ENCODE results near the gene PDE4B. TPM values are rescaled to one million over a fixed set of nuclear protein-coding genes. Genes with fewer than 3 reads are reported as not detected.

Gene PDE4B
- total RNA-seq, 1 donor = 26.9 TPM

DNA sequence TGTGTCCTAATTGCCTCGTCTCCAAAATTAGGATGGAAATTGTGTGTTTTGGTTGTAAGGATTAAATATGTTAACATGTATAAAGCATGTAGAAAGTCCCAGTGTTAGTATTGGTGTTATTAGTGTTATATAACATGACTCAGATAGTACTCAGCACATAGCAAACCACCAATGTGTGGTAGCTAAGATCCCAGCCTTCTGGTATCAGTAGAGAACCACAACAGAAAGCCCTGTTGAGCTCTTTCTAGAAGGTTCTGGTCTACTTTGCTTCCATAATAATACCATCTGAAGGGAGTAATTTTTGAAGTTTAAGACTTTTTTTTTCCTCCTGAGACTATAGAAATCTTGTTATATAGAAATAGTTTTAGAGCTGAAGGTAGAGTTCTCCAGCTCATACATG is 481.9 kb downstream of the PDE4B start:
- DNase-seq (ENCODE audit: low read depth in 2 of 3, low spot score in 2 of 3) = no peak

DNA sequence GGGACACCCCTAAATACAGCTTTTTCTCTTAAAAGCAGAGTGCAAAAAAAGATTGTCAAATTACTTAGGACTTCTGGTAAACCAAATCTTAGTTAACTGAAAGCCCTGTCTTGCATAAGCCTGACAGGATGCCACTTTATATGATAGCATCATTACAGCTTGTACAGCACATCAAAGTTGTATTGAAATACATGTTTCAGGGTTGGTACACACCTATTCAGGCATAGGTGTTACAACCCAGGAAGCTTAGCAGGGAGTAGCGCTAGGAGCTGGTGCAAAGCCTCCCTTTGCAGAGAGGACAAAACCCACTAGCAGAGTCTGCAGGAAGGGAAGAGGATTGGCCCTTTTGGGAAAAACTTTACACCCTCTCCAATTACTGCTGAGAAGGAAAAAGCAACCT is 482.4 kb downstream of the PDE4B start:
- DNase-seq (ENCODE audit: low read depth in 2 of 3, low spot score in 2 of 3) = no peak

- DNase-seq (ENCODE audit: low read depth in 2 of 3, low spot score in 2 of 3) = no peak
Observed at GRCh38 chr1:66275601-66276023, 482.9 kb downstream of the PDE4B start.

DNA sequence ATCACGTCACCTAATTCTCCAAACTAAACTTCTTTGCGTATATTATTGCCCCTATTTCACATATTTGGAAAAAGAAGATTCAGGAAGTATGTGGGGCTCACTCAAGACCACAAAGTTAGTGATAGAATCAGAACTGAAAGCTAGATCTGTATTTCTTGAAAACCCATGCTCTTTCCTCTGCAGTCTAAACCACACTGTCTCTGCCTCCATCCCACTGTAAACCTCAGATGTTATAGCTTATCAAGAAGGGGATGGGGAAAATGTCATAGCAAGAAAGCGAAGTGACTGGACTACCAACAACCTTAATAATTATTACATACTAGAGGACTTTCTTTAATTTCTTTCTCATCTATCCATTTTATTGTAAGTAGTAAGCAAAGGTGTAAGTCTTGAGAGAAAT is 483.5 kb downstream of the PDE4B start:
- peak in 1 of 3 donors; percentile 51 for DNase-seq (ENCODE audit: low read depth in 2 of 3, low spot score in 2 of 3)

DNA sequence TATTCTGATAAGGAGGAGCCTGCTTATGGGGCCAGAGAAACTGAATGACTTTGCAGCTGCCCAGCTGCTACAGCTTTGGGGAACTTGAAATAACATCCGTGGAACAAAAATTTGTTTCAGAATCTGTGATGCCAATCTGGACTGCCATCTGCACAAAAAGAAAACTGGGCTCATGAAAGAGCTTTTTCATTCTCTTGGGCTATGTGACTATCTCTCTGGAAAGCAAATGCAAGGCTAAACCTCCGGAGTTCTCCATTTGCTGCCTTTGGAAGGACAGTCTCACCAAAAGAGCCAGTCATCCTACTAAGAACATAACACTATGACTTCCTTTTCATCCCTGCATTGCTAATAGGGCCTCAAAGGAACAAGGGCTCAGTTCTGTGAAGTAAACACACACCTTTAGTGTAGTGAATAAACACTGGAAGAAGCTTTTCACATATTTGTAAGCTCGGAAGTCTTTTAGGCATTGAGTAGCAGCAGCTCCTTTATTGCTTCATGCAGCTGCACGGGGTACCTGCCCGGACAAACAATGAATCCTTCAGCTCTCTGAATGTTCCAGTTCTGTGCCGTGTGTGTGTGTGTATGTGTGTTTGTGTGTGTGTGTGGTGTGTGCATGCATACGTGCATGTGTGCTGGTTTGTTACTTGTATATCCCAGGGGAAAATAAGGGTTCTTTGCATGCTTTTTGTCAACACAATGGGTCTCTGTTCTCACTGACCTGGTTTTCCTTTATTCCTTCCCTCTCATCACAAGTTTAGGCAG is 485.7 kb downstream of the PDE4B start:
- peak in 2 of 3 donors; percentile 27 to 85 for DNase-seq (ENCODE audit: low read depth in 2 of 3, low spot score in 2 of 3)

DNA sequence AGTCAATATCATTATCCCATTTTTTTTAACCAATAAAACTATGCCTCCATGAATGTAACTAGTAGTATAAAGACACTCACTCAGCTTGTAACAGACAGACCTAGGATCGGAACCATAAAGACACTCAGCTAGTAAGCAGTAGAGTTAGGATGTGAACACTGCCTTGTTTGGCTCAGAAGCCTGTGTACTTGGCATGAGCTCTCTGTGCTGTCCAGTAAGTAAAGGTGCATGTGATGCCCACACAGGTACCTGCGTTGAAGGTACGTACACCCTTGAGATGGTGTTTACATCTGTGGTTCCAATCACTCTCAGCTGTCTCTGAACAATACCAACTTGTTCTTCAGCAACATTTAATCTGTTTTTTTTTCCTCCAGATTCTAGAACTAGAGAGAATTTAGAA is 489.1 kb downstream of the PDE4B start:
- no peak for DNase-seq (ENCODE audit: low read depth in 2 of 3, low spot score in 2 of 3)

GRCh38 chr1:66282343-66282852 is 489.7 kb downstream of the PDE4B start:
- DNase-seq (ENCODE audit: low read depth in 2 of 3, low spot score in 2 of 3) = peak; percentile 47 to 65 (median 60)

GRCh38 chr1:66282891-66283621 is 490.4 kb downstream of the PDE4B start:
- no peak for DNase-seq (ENCODE audit: low read depth in 2 of 3, low spot score in 2 of 3)

DNA sequence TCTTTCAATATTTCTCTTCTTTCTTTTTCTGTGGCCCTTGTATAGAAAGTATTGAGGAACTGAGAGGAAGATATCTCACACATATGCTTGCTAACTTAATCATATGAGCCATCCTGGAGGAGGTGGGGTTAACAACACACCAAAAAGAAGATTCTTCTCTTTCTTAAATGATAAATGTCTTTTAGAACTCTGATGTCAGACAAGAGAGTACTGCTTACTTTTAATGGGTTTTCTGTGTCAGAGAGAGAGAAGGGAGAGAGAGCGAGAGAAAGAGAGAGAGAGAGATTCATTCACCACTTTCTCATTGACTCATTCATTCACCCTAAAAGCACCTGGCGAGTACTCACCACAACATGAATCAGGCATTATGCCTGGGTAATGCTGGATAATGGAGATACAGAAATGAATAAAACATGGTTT is 490.9 kb downstream of the PDE4B start:
- no peak for DNase-seq (ENCODE audit: low read depth in 2 of 3, low spot score in 2 of 3)

GRCh38 chr1:66284746-66285145 is 492.1 kb downstream of the PDE4B start:
- DNase-seq (ENCODE audit: low read depth in 2 of 3, low spot score in 2 of 3) = no peak

- no peak for DNase-seq (ENCODE audit: low read depth in 2 of 3, low spot score in 2 of 3)
Observed at GRCh38 chr1:66285618-66286270, 493.0 kb downstream of the PDE4B start.

GRCh38 chr1:66286307-66286706 is 493.6 kb downstream of the PDE4B start:
- DNase-seq (ENCODE audit: low read depth in 2 of 3, low spot score in 2 of 3) = no peak

DNA sequence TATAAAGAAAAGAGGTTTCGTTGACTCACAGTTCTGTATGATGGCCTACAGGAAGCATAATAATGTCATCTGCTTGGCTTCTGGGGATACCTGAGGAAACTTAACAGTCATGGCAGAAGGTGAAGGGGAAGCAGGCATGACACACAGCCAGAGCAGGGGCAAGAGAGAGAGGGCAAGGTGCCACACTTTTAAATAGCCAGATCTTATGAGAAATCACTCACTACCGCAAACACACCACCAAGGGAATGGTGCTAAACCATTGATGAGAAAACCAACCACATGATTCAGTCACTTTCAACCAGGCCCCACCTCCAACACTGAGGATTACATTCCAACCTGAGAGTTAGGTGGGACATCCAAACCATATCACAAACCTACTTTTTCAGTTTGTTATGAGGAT is 495.4 kb downstream of the PDE4B start:
- no peak for DNase-seq (ENCODE audit: low read depth in 2 of 3, low spot score in 2 of 3)

DNA sequence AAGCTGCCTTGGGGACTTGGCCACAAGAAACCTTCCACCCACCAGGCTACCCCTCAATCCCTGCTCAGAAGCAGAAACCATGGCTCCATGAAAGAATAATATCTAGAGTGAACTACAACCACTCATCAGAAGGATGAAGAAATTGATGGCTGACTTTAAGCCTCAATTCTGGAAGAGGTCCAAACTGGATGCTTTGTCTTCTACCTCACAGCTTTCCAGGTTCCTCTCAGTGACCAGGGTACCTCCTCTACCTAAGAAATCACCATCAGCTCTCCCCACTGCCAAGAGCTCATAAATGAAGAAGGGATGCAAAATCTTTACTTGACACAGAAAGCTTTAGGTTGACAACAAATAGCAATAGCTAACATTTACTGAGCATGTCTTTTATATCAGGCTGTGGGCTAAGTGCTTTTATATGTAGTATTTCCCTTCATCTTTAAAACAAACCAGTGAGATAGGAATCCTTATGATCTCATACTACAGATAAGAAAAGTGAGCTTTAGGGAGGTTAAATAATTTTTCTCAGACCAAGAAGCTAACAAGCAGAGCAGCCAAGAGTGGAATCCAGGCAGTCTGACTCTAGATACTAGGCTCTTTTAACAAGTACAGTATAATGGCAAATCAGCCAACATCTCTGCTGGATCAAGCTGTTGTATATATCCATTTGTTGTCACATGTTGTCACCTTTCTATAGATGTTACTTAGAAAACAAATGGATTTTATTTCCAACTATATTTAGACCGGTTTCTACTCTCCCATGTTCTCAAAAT is 498.3 kb downstream of the PDE4B start:
- no peak for DNase-seq (ENCODE audit: low read depth in 2 of 3, low spot score in 2 of 3)

DNA sequence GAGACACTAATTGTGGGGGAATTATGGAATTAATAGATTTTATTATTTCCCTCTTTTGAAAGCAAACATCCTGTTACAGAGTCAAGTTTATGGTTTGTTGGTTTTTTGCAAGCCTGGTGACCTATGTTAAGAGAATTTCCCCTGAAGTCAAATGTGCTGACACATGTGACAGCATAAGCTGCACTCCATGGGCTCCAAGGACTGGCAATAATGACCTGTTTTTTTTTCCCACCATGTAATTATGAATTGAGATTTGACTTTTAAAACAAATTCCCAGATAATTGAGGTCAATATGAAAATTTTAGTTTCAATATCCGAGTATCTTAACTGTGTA is 498.8 kb downstream of the PDE4B start:
- no peak for DNase-seq (ENCODE audit: low read depth in 2 of 3, low spot score in 2 of 3)

DNA sequence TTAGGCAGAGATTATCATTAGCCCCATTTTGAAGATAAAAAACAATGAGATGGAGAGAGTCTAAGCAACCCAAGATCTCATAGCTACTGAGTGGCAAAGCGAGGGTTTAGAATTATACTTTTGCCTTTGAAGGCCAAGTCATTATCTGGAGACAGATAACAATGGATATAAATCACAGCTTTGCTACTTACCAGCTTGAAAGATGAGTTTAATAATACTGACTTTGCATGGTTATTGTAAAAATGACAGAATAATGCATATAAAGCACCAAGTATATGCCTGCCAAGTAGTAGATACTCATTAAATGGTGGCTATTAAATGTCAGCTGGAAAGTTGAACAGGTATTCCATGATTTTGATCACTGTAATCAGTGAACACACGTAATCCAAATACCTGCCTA is 499.6 kb downstream of the PDE4B start:
- DNase-seq (ENCODE audit: low read depth in 2 of 3, low spot score in 2 of 3) = no peak

DNA sequence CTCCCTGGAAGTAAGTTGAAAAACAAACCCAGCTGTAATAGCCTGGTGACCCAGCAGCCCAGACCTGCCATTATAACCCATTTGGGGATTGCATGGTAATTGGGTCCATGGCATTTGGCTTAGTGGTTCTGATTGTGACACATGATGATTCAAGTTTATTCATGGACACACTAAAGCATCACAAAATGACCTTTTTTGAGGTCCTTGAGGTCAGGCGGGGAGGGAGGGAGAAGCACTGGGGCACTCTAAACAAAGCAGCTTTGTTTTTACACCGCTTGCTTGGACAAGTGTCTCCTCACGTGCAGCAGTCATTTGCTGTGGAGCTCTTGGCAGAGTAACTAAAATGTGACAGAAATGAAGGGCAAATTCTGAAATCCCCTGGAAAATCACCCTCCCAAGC is 500.2 kb downstream of the PDE4B start:
- no peak for DNase-seq (ENCODE audit: low read depth in 2 of 3, low spot score in 2 of 3)

DNA sequence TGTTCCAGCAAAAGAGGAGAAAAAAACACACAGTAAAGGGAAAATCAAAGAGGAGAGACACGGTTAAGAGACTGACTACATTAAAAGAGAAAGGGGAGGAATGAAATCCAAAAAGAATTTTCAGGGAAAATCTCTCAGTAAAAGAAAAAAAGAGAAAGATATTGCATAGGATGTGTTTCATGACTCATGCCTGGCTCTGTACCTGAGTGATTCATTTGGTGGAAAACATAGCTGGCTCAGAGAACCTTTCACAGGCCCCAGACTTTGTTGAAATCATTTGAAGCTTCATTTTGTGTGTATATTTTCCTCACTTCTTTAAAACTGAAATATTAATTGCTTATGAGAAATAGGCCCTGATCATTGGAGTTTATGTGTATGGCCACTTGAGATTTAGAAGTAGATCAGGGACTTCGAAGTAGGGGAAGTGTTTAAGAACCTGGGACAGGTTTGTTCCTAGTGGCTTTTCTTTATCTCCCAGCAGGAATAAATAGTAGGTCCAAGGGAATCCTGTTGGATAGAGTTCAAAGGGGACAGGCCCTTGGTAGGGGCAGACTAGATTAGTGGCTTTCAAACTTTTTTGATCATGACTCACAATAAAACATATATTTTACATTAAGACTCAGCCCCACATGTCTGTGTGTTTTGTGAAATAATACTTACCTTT is 502.1 kb downstream of the PDE4B start:
- DNase-seq (ENCODE audit: low read depth in 2 of 3, low spot score in 2 of 3) = no peak

DNA sequence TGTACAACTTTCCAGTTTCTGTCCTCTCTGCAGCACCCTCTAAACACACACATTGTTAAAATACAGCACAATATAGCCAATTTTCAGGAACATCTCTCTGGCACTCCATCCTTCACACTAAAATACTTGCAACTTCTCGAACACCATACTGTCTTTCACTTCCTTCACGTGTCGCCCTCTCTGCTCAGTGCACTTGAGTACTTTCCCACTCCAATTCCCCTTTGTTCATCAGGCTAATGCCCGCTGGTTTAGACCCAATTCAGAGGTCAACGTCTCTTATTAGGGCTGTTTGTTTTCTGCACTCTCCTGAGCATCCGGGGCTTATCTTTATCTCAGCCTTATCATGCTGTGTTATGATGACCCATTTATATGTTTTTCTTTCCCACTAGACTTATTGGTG is 503.1 kb downstream of the PDE4B start:
- DNase-seq (ENCODE audit: low read depth in 2 of 3, low spot score in 2 of 3) = no peak

GRCh38 chr1:66296370-66296769 is 503.7 kb downstream of the PDE4B start:
- no peak for DNase-seq (ENCODE audit: low read depth in 2 of 3, low spot score in 2 of 3)

All from hematopoietic multipotent progenitor cell (in vitro differentiated cells).